CD4-positive, alpha-beta T cell (primary cell): ENCODE data around the gene PROSER3. TPM values are rescaled to one million over a fixed set of nuclear protein-coding genes. Genes with fewer than 3 reads are reported as not detected.
A peak's percentile ranks its signal among the peaks of the same experiment; 100 is the strongest.

Source experiments
- ATAC-seq: fragments of 200-7000 bp; cut with Tn5 transposase; one replicate; pipeline ENCODE4 v1.10.0; 2022; ENCODE audit warnings: mild to moderate bottlenecking; ENCODE audit not compliant: poor library complexity
- CTCF ChIA-PET: fragments of 350-600 bp; sonication (Branson Sonifier 250); formaldehyde crosslinking; loops from one replicate; lab custom pipeline; 2021; ENCODE audit warnings: antibody characterized with exemption, inconsistent platforms; lab: Charles Lee
- POLR2A ChIA-PET: fragments of 350-600 bp; sonication (Branson Sonifier 250); formaldehyde crosslinking; loops from one replicate; lab custom pipeline; 2021; ENCODE audit warnings: antibody characterized with exemption, inconsistent platforms; lab: Charles Lee
- DNase-seq, 14 experiments: peaks; one replicate each; pipeline ENCODE4 v3.0.0-alpha.2; 2013 to 2020; ENCODE audit warnings: mixed read lengths in 2 of 14
- H3K27ac ChIP-seq, 2 donors: one replicate each; pipeline versions ENCODE4 v1.5.1 to v1.7.0; 2013; ENCODE audit warnings: low read length in 2 of 2, low read depth in 1 of 2, mild to moderate bottlenecking in 1 of 2
- H3K27me3 ChIP-seq, 2 experiments: 1 replicate in 1 of 2; 2 replicates in 1 of 2; pipeline versions ENCODE4 v1.6.1 to v1.7.0; 2013; ENCODE audit warnings: low read length in 2 of 2, control low read depth in 1 of 2, mild to moderate bottlenecking in 1 of 2, moderate library complexity in 1 of 2; ENCODE audit not compliant: insufficient read depth in 2 of 2, control insufficient read depth in 1 of 2
- H3K36me3 ChIP-seq: one replicate; pipeline ENCODE4 v1.6.1; 2013; ENCODE audit warnings: low read length, control low read depth; ENCODE audit not compliant: insufficient read depth
- H3K4me1 ChIP-seq: one replicate; pipeline ENCODE4 v1.6.1; 2013; ENCODE audit warnings: low read length, control low read depth; ENCODE audit not compliant: insufficient read depth
- H3K4me3 ChIP-seq: one replicate; pipeline ENCODE4 v1.5.1; 2013; ENCODE audit warnings: mild to moderate bottlenecking, low read length, moderate library complexity
- H3K9me3 ChIP-seq, 2 experiments: 1 replicate in 1 of 2; 2 replicates in 1 of 2; pipeline versions ENCODE4 v1.6.1 to v1.7.0; 2013; ENCODE audit warnings: low read length in 2 of 2, mild to moderate bottlenecking in 2 of 2, control low read depth in 1 of 2, moderate library complexity in 1 of 2; ENCODE audit not compliant: control insufficient read depth in 1 of 2, insufficient read depth in 1 of 2
- H3K27ac Mint-ChIP-seq: one replicate; pipeline ENCODE4 v1.8.0; 2020; ENCODE audit warnings: mixed read lengths
- H3K27me3 Mint-ChIP-seq: one replicate; pipeline ENCODE4 v1.8.0; 2021; ENCODE audit warnings: mixed read lengths
- H3K36me3 Mint-ChIP-seq: one replicate; pipeline ENCODE4 v1.8.0; 2021; ENCODE audit warnings: low read depth, mixed read lengths
- H3K4me1 Mint-ChIP-seq: one replicate; pipeline ENCODE4 v1.8.0; 2021; ENCODE audit warnings: low read depth, mixed read lengths
- H3K4me3 Mint-ChIP-seq: one replicate; pipeline ENCODE4 v1.8.0; 2020; ENCODE audit warnings: mild to moderate bottlenecking, mixed read lengths
- H3K9me3 Mint-ChIP-seq: one replicate; pipeline ENCODE4 v1.8.0; 2020; ENCODE audit warnings: mixed read lengths
- intact Hi-C, 2 experiments: fragments of 100-400 bp; cut with DNase I in 1 of 2; cut with micrococcal nuclease in 1 of 2; formaldehyde crosslinking; loops; one replicate each; pipeline versions ENCODE4 v1.15.1 to v1.9.0; 2023 to 2025; cut with DNase I, micrococcal nuclease
- total RNA-seq, 174 experiments: library from RNA in 2 of 174; stranded (reverse) in 2 of 174; gene quantifications; one replicate each; pipeline ENCODE4 v1.2.3 and lab custom pipeline; 2021 to 2026
- TF ChIP-seq, protein P1 (sequence below): fragments of 200-600 bp; IDR thresholded peaks from one replicate; pipeline ENCODE4 v1.8.0; 2022; ENCODE audit warnings: antibody characterized with exemption, mild to moderate bottlenecking

The PROSER3 gene
- total RNA-seq, 2 experiments from 2014 or later, result 19.4 to 22.6 TPM

DNA sequence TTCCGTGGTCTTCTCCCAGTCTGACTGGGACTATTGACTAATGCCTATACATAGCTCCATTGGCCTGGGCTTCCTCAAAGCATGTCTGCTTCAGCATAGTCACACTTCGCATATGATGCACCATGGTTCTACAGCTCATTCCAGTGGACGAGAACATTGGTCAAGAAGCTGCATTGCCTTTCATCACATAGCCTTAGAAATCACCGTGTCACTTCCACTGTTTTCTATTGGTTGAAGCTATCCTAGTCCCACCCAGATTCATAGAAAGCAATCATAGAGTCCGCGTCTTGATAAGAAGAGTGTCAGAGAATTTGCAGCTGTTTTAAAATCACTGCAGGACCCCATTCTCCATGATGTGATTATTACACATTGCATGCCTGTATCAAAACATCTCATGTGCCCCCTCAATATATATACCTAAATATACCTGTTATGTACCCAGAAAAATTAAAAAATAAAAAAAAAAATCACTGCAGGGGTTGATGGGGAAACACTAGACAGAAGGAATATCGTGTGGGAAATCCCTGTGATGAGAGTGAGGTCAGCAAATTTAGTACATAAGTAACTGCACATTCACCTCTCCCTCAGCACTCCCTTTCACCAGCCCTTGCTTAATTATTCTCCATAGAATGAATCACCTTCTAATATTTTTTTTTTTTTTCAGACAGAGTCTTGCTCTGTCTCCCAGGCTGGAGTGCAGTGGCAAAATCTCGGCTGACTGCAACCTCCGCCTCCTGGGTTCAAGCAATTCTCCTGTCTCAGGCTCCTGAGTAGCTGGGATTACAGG lies 15.2 kb downstream of the PROSER3 start:
- no peaks in the 10 kb centered on the region for H3K27me3 ChIP-seq
- H3K27ac Mint-ChIP-seq, result no peak overlapping the region
- no peak overlapping the region for H3K4me3 ChIP-seq
- peaks cover 24% of the 10 kb centered on the region for H3K4me1 Mint-ChIP-seq
- TF ChIP-seq, protein P1, sequence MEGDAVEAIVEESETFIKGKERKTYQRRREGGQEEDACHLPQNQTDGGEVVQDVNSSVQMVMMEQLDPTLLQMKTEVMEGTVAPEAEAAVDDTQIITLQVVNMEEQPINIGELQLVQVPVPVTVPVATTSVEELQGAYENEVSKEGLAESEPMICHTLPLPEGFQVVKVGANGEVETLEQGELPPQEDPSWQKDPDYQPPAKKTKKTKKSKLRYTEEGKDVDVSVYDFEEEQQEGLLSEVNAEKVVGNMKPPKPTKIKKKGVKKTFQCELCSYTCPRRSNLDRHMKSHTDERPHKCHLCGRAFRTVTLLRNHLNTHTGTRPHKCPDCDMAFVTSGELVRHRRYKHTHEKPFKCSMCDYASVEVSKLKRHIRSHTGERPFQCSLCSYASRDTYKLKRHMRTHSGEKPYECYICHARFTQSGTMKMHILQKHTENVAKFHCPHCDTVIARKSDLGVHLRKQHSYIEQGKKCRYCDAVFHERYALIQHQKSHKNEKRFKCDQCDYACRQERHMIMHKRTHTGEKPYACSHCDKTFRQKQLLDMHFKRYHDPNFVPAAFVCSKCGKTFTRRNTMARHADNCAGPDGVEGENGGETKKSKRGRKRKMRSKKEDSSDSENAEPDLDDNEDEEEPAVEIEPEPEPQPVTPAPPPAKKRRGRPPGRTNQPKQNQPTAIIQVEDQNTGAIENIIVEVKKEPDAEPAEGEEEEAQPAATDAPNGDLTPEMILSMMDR, result no peak
- no peak overlapping the region for H3K27ac ChIP-seq
- H3K36me3 Mint-ChIP-seq, result peaks cover 5% of the 10 kb centered on the region
- no peaks in the 10 kb centered on the region for H3K9me3 ChIP-seq
- ATAC-seq (no peak), DNase-seq (no peak)
- ChIA-PET POLR2A (interaction anchor here (1.7 kb wide), 1 partner anchor 13 kb away, joined by 3 read pairs; no protein-coding TSS in a partner anchor), CTCF (interaction anchor here (0.6 kb wide), 1 partner anchor 47 kb away, joined by 3 read pairs; no protein-coding TSS in a partner anchor)
- H3K4me1 ChIP-seq, result peaks cover 21% of the 10 kb centered on the region
- H3K4me3 Mint-ChIP-seq, result peak overlapping the region; percentile 42
- peaks cover 1% of the 10 kb centered on the region for H3K36me3 ChIP-seq
- no peaks in the 10 kb centered on the region for H3K27me3 Mint-ChIP-seq
- intact Hi-C loops, result loop anchor here in 1 of 2 experiments (10.0 kb wide), 1 partner anchor 162 kb away; the partner anchor contains the start of gene LRFN3
- no peaks in the 10 kb centered on the region for H3K9me3 Mint-ChIP-seq

DNA sequence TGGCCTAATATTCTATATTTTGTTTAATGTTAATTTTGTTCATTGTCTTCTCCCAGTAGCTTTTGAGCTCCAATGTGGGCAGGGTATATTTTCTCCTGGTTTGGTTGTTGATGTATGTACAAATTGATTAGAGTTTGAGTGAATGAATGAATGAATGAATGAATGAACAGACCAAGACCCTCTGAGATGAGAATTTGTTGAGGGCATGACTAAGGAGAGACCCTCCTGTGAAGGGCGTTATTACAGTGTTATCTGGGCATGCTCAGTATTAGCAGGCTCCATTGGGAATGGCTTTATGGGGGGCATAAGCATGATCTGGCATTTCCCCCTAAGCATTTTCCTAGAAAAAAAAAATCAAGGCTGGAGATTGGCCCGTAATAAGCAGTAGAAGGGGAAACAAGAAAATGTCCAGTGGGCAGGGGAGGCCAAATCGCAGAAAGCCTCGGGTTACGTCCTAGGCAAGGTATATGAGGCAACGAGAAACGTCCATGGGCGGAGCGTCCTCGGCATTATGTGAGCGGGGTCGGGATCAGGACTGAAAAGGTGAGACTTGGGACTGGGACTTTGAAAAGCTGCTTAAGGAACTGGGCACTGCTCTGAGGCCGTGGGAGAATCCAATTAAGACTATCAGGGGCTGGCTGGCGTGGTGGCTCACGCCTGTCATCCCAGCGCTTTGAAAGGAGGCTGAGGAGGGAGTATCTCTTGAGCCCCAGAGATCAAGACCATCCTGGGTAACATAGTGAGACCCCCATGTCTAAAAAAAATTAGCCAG lies 16.5 kb downstream of the PROSER3 start:
- Histone ChIP-seq H3K4me3 (peak overlapping the region; percentile 69), H3K36me3 (peaks cover 4% of the 10 kb centered on the region), H3K27me3 (no peaks in the 10 kb centered on the region), H3K27ac (no peak overlapping the region), H3K4me1 (peaks cover 21% of the 10 kb centered on the region), H3K9me3 (no peaks in the 10 kb centered on the region)
- ChIA-PET POLR2A (no interaction called here), CTCF (no interaction called here)
- intact Hi-C loops, result loop anchor here (2.0 to 10.0 kb wide), 3 partner anchors 16 to 283 kb away; partner anchors contain the start of genes PROSER3 (in 2 of the 2) and LRFN3 (in 1 of the 2)
- Mint-ChIP-seq H3K4me3 (peak overlapping the region; percentile 90), H3K27ac (no peak overlapping the region), H3K9me3 (no peaks in the 10 kb centered on the region), H3K4me1 (peaks cover 24% of the 10 kb centered on the region), H3K27me3 (no peaks in the 10 kb centered on the region), H3K36me3 (no peaks in the 10 kb centered on the region)
- TF ChIP-seq, protein P1, result no peak
- peak in 1 of 14 experiments; percentile 26 for DNase-seq
- ATAC-seq, result no peak

DNA sequence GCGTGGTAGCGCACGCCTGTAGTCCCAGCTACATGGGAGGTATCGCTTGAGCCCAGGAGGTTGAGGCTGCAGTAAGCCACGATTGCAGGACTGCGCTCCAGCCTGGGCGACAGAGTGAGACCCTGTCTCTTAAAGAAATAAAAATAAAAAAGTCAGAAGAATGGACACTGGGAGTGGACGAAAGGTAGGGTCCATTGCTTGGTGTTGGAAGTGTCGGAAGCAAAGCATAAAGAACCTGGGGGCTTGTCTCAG lies 17.0 kb downstream of the PROSER3 start:
- H3K4me3 ChIP-seq, result peak overlapping the region; percentile 69

More for the DNA sequence above, 17.0 kb downstream of the PROSER3 start:
- H3K4me1 ChIP-seq, result peaks cover 21% of the 10 kb centered on the region
- peaks cover 4% of the 10 kb centered on the region for H3K36me3 ChIP-seq
- H3K27me3 ChIP-seq, result no peaks in the 10 kb centered on the region
- peaks cover 3% of the 10 kb centered on the region for H3K36me3 Mint-ChIP-seq
- TF ChIP-seq, protein P1, result no peak
- ATAC-seq (no peak), DNase-seq (no peak)
- no peaks in the 10 kb centered on the region for H3K27me3 Mint-ChIP-seq
- ChIA-PET CTCF (no interaction called here), POLR2A (no interaction called here)
- intact Hi-C loops, result loop anchor here (2.0 to 10.0 kb wide), 3 partner anchors 16 to 282 kb away; partner anchors contain the start of genes PROSER3 (in 2 of the 2) and LRFN3 (in 1 of the 2)
- no peaks in the 10 kb centered on the region for H3K9me3 ChIP-seq
- H3K27ac Mint-ChIP-seq, result no peak overlapping the region
- H3K27ac ChIP-seq, result no peak overlapping the region
- H3K4me3 Mint-ChIP-seq, result peak overlapping the region; percentile 90
- H3K9me3 Mint-ChIP-seq, result no peaks in the 10 kb centered on the region
- peaks cover 24% of the 10 kb centered on the region for H3K4me1 Mint-ChIP-seq
